SU-DHL-6 (cell line): ENCODE results near the gene EIF4G1.

Source experiments
- H2AFZ ChIP-seq: fragments of 200-600 bp; sonication (generic); 2 replicates; pipeline ENCODE4 v1.6.1; 2014; ENCODE audit warnings: low read depth, mild to moderate bottlenecking, moderate library complexity, mixed read lengths, antibody characterized with exemption, low read length; ENCODE audit not compliant: severe bottlenecking
- H3F3A ChIP-seq: fragments of 200-600 bp; shearing (Covaris generic); 2 replicates; pipeline ENCODE4 v1.6.0; 2016; ENCODE audit warnings: antibody characterized with exemption, mild to moderate bottlenecking; ENCODE audit not compliant: insufficient read depth
- H3K27ac ChIP-seq: fragments of 200-600 bp; sonication (generic); 2 replicates; pipeline ENCODE4 v1.5.1; 2016; ENCODE audit warnings: low read depth, mild to moderate bottlenecking, low read length, moderate library complexity, mixed read lengths
- H3K27me3 ChIP-seq: fragments of 200-600 bp; sonication (generic), shearing (Covaris generic); 2 replicates; pipeline ENCODE4 v1.6.0; 2014; ENCODE audit warnings: mild to moderate bottlenecking, low read length
- H3K36me3 ChIP-seq: fragments of 200-600 bp; sonication (generic); 2 replicates; pipeline ENCODE4 v1.6.1; 2014; ENCODE audit warnings: mild to moderate bottlenecking, low read length, mixed read lengths
- H3K4me2 ChIP-seq: fragments of 300-600, 200-600 bp; shearing (Covaris generic), sonication (generic); 2 replicates; pipeline ENCODE4 v1.6.0; 2014; ENCODE audit warnings: low read length, low read depth, mild to moderate bottlenecking; ENCODE audit not compliant: poor library complexity, severe bottlenecking
- H3K4me3 ChIP-seq: fragments of 200-600 bp; sonication (generic); 2 replicates; pipeline ENCODE4 v1.5.1; 2014; ENCODE audit warnings: antibody characterized with exemption, low read length, mild to moderate bottlenecking, mixed read lengths; ENCODE audit not compliant: insufficient read depth, poor library complexity, severe bottlenecking
- H3K79me2 ChIP-seq: fragments of 200-600 bp; sonication (generic); 2 replicates; pipeline ENCODE4 v1.6.1; 2014; ENCODE audit warnings: mild to moderate bottlenecking, low read length, moderate library complexity; ENCODE audit not compliant: insufficient read depth
- H3K9ac ChIP-seq: fragments of 200-600 bp; sonication (generic); 2 replicates; pipeline ENCODE4 v1.7.0; 2014; ENCODE audit warnings: mild to moderate bottlenecking, low read length
- H3K9me2 ChIP-seq: fragments of 200-600 bp; sonication (generic); replicated peaks from 2 replicates; pipeline ENCODE4 v1.6.1; 2014; ENCODE audit warnings: low read length; ENCODE audit not compliant: insufficient read depth
- H3K9me3 ChIP-seq: fragments of 200-600 bp; sonication (generic); 2 replicates; pipeline ENCODE4 v1.6.1; 2014; ENCODE audit warnings: low read length, mixed read lengths; ENCODE audit not compliant: insufficient read depth
- H4K20me1 ChIP-seq: fragments of 200-600 bp; sonication (generic); 2 replicates; pipeline ENCODE4 v1.6.1; 2014; ENCODE audit warnings: low read depth, mild to moderate bottlenecking, antibody characterized with exemption, low read length, moderate library complexity, mixed read lengths
- CTCF ChIP-seq: fragments of 200-600 bp; sonication (generic); IDR thresholded peaks from one replicate; pipeline ENCODE4 v1.5.1; 2017; ENCODE audit warnings: antibody characterized with exemption, mild to moderate bottlenecking, low read length, moderate library complexity; ENCODE audit not compliant: insufficient read depth, poor library complexity, severe bottlenecking
- EZH2phosphoT487 ChIP-seq: fragments of 200-600 bp; sonication (generic), shearing (Covaris generic); conservative IDR thresholded peaks from 2 replicates; pipeline ENCODE4 v1.6.1; 2018; ENCODE audit warnings: mild to moderate bottlenecking, antibody characterized with exemption, low read length, moderate library complexity, mixed read lengths

Gene EIF4G1

GRCh38 chr3:184358921-184359350 is 44.5 kb downstream of the EIF4G1 start:
- Histone ChIP-seq H3K36me3 (no peaks in the 10 kb centered on the region), H3K4me2 (no peak overlapping the region), H3K9me2 (no peaks in the 10 kb centered on the region), H4K20me1 (no peaks in the 10 kb centered on the region), H2AFZ (no peak overlapping the region), H3K27me3 (no peaks in the 10 kb centered on the region), H3K9ac (no peak overlapping the region), H3K79me2 (peaks cover 6% of the 10 kb centered on the region), H3K9me3 (no peaks in the 10 kb centered on the region), H3F3A (no peaks in the 10 kb centered on the region), H3K27ac (no peak overlapping the region), H3K4me3 (no peak overlapping the region)
- TF ChIP-seq CTCF (no peak), EZH2phosphoT487 (no peak)

- Histone ChIP-seq H4K20me1 (no peaks in the 10 kb centered on the region; the same call in 1 of the 2 replicates), H3K4me2 (no peak overlapping the region), H3K9ac (no peak overlapping the region), H3K36me3 (no peaks in the 10 kb centered on the region), H3K27ac (no peak overlapping the region), H2AFZ (no peak overlapping the region), H3K9me3 (no peaks in the 10 kb centered on the region), H3K4me3 (no peak overlapping the region), H3F3A (no peaks in the 10 kb centered on the region), H3K9me2 (no peaks in the 10 kb centered on the region), H3K27me3 (no peaks in the 10 kb centered on the region), H3K79me2 (peaks cover 13% of the 10 kb centered on the region)
- no peak for TF ChIP-seq EZH2phosphoT487
- no peak for TF ChIP-seq CTCF
These were observed 45.2 kb downstream of the EIF4G1 start for GRCh38 chr3:184359610-184360009.

GRCh38 chr3:184360070-184360928 is 45.9 kb downstream of the EIF4G1 start:
- TF ChIP-seq EZH2phosphoT487 = no peak
- no peak for TF ChIP-seq CTCF
- no peak overlapping the region for H3K27ac ChIP-seq
- no peak overlapping the region for H3K9ac ChIP-seq
- no peak overlapping the region for H2AFZ ChIP-seq
- H3K36me3 ChIP-seq = peaks cover 5% of the 10 kb centered on the region; the same call in 1 of the 2 replicates
- no peaks in the 10 kb centered on the region for H3F3A ChIP-seq
- no peak overlapping the region for H3K4me3 ChIP-seq
- no peaks in the 10 kb centered on the region for H3K9me3 ChIP-seq
- H4K20me1 ChIP-seq = no peaks in the 10 kb centered on the region; the same call in 1 of the 2 replicates
- H3K27me3 ChIP-seq = no peaks in the 10 kb centered on the region
- H3K9me2 ChIP-seq = no peaks in the 10 kb centered on the region
- H3K79me2 ChIP-seq = peaks cover 20% of the 10 kb centered on the region
- no peak overlapping the region for H3K4me2 ChIP-seq
